Inferior parietal cortex (tissue), 1 donor: Measurements from ENCODE around the gene DUSP22.
A peak's percentile ranks its signal among the peaks of the same experiment; 100 is the strongest.
"Not testable (repeated sequence)": the region's sequence is repeated elsewhere in the genome, so short reads cannot be mapped to it uniquely, and the experiment has no call there.

Experiments
- DNase-seq: peaks from one replicate; pipeline ENCODE4 v3.0.0-alpha.2; 2016; ENCODE audit errors: extremely low spot score

The DUSP22 gene

GRCh38 chr6:291697-292505, at the start of gene DUSP22:
Gene DUSP22 (plus strand): TSS chr6:292487. CDS start chr6:292540, 53 bp downstream.
- peak; percentile 75 for DNase-seq

- DNase-seq, result no peak
Measured at GRCh38 chr6:246352-246751, 45.9 kb upstream of the DUSP22 start.

GRCh38 chr6:247351-247750, 44.9 kb upstream of the DUSP22 start:
- DNase-seq, result no peak

- not testable (repeated sequence) for DNase-seq
Measured at GRCh38 chr6:248046-248445, 44.2 kb upstream of the DUSP22 start.

GRCh38 chr6:250676-251075, 41.6 kb upstream of the DUSP22 start:
- DNase-seq, result no peak

GRCh38 chr6:251920-252319, 40.4 kb upstream of the DUSP22 start:
- no peak for DNase-seq

GRCh38 chr6:252775-253535, 39.3 kb upstream of the DUSP22 start:
- no peak for DNase-seq

GRCh38 chr6:254016-254415, 38.3 kb upstream of the DUSP22 start:
- no peak for DNase-seq

- DNase-seq, result no peak
Measured at GRCh38 chr6:255041-255750, 37.1 kb upstream of the DUSP22 start.

GRCh38 chr6:255751-256083, 36.6 kb upstream of the DUSP22 start:
- DNase-seq, result no peak

GRCh38 chr6:256169-256568, 36.1 kb upstream of the DUSP22 start:
- DNase-seq, result no peak

GRCh38 chr6:257031-257725, 35.1 kb upstream of the DUSP22 start:
- no peak for DNase-seq

GRCh38 chr6:257774-258173, 34.5 kb upstream of the DUSP22 start:
- DNase-seq, result no peak

GRCh38 chr6:259316-259715, 33.0 kb upstream of the DUSP22 start:
- no peak for DNase-seq

GRCh38 chr6:259901-260508, 32.3 kb upstream of the DUSP22 start:
- DNase-seq, result no peak

GRCh38 chr6:264626-265025, 27.7 kb upstream of the DUSP22 start:
- no peak for DNase-seq

- no peak for DNase-seq
Measured at GRCh38 chr6:268394-268935, 23.8 kb upstream of the DUSP22 start.

- DNase-seq, result no peak
Measured at GRCh38 chr6:273551-274058, 18.7 kb upstream of the DUSP22 start.

- DNase-seq, result no peak
Measured at GRCh38 chr6:277746-278145, 14.5 kb upstream of the DUSP22 start.

GRCh38 chr6:278494-278893, 13.8 kb upstream of the DUSP22 start:
- no peak for DNase-seq
